GM12892 (cell line): Measurements from ENCODE around the gene TTLL13.
A peak's percentile ranks its signal among the peaks of the same experiment; 100 is the strongest.
"Not testable (repeated sequence)": the region's sequence is repeated elsewhere in the genome, so short reads cannot be mapped to it uniquely, and the experiment has no call there.

Experiments
- DNase-seq: peaks from one replicate; pipeline ENCODE4 v3.0.0; 2011; ENCODE audit not compliant: insufficient read length
- FAIRE-seq: peaks from 2 replicates; lab custom pipeline; 2011; peaks lifted over from hg19 to GRCh38; lab: Jason Lieb, UNC
- POLR2A ChIP-seq: IDR thresholded peaks from 2 replicates; pipeline ENCODE4 v1.6.1; 2011; ENCODE audit warnings: low read depth, low read length, control low read depth
- POLR2AphosphoS5 ChIP-seq: IDR thresholded peaks from 2 replicates; pipeline ENCODE4 v1.6.1; 2011; ENCODE audit warnings: low read depth, low read length, control low read depth
- TAF1 ChIP-seq: IDR thresholded peaks from 2 replicates; pipeline ENCODE4 v1.6.1; 2011; ENCODE audit warnings: low read depth, mild to moderate bottlenecking, control low read depth, low read length, borderline replicate concordance

TTLL13 gene

DNA sequence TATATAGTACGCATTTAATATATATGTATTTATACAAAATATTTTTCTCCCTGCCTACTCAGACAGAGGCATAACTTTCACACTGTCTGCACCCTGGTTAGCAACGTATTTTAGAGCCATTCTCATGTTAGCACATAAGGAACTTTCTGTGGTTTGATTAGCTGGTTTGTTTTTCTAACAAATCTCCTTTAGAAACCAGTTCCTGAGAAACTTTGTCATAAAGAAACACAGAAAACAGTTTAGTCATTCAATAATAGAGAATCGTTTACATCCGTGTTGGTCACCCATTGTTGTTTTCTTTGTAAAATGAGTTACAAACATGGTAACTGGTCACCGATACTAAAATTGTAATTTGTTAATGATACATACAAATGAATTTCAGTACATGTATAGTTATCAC lies 10.2 kb downstream of the TTLL13 start:
- FAIRE-seq = peak; percentile 67
- TF ChIP-seq POLR2AphosphoS5 (no peak), POLR2A (no peak), TAF1 (no peak)
- no peak for DNase-seq

DNA sequence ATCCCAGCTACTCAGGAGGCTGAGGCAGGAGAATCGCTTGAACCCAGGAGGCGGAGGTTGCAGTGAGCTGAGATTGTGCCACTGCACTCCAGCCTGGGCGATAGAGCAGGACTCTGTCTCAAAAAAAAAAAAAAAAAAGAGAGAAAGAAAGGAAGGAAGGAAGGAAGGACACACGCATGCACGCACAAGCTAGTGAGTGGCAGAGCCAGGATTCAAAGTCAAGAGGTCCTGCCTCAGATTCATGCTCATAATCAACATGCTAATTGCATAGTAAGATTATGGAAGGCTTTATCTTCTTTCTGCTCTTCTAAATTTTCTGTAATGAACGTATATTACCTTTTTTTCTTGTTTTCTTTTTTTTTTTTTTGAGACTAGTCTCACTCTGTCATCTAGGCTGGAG lies 11.4 kb downstream of the TTLL13 start:
- DNase-seq, FAIRE-seq: not testable (repeated sequence)

DNA sequence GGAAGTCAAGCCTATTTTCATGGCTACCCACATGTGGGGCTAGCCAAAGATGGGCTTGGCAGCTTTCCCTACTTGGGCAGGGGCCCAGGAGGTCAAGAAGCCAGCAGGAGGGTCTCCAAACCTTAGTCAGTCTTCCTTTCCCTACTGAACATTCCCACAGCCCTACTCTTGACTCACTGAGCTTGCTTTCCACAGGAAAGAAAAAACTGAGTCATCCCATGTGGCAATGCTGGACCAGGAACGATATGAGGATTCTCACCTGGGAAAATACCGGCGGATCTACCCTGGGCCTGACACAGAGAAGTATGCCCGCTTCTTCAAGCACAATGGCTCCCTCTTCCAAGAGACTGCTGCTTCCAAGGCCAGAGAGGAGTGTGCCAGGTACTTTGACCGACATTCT lies 12.5 kb downstream of the TTLL13 start:
- no peak for FAIRE-seq
- DNase-seq = no peak
- TF ChIP-seq POLR2AphosphoS5 (no peak), POLR2A (no peak), TAF1 (no peak)

DNA sequence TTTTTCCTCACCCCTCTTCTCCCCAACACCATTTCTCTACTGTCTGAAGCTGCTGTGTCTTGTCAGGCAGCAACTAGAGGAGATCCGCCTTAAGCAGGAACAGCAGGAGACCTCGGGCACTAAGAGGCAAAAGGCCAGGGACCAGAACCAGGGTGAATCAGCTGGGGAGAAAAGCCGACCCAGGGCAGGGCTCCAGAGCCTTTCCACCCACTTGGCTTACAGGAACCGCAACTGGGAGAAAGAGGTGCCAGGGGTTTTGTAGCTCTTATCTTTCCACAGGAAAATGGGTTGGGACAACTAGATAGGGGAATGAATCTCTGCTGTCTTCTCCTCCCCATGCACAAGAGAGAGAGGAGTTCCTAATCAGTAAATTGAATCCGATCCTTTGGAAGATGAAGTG lies 13.1 kb downstream of the TTLL13 start:
- FAIRE-seq (no peak), DNase-seq (no peak)
- TF ChIP-seq POLR2A = no peak
- TF ChIP-seq TAF1 = no peak
- no peak for TF ChIP-seq POLR2AphosphoS5

DNA sequence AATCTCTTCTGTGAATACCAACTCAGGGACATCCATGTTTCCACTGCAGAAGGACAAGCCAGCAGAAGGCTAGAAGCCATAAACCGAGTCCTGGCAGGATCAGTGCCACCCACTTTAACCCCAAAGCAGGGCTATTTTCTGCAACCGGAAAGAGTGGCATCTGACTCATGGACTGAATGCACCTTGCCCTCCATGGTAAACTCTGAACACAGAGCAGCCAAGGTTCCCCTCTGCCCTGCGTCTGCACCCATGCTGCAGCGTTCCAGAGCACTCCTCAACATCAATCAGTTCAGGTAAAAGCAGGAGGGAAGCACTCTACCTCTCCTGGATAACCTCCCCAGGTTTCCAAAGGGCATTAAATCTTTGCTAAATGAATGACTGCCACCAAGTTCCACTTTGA lies 15.3 kb downstream of the TTLL13 start:
- DNase-seq = no peak
- no peak for FAIRE-seq
- TF ChIP-seq POLR2A (no peak), TAF1 (no peak)

DNA sequence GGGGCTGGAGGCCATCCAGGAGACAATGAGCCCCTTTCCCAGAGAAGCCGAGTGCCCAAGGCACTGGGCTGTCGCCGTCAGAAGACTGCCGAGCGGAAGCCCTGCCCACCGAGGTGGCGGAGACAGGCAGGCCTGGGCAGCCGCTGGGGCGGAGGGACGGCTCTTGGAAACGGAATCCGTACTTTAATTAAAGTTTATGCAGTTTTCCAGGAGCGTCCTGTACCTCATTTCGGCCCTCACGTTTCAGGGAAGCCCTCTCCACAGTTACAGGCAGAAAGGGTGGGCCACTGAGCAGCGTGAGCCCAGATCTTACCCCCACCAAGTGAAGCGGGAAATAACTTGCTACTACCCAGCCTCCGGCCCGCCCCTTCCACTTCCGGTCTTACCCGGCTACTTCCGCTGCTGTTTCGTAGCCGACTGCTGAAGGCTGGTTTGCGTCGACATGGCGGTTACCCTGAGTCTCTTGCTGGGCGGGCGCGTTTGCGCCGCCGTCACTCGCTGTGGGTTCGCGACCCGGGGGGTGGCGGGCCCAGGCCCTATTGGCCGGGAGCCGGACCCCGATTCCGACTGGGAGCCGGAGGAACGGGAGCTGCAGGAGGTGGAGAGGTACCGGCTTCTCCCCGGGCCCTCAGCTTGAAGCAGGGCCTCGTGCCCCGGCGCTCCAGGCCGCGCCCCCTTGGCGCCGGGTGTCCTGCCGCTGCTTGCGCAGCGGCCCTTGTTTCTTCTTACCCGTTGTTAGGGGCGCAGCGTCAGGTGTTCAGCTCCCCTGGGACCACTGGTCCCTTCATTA lies 16.1 kb downstream of the TTLL13 start, which contains the start of gene NGRN:
TSS of gene NGRN (plus strand) at position 402 of the 790 bp plus-strand sequence. CDS start at position 443, 41 bp downstream.
- peak; percentile 94 for FAIRE-seq
- peak; percentile 68 for DNase-seq

DNA sequence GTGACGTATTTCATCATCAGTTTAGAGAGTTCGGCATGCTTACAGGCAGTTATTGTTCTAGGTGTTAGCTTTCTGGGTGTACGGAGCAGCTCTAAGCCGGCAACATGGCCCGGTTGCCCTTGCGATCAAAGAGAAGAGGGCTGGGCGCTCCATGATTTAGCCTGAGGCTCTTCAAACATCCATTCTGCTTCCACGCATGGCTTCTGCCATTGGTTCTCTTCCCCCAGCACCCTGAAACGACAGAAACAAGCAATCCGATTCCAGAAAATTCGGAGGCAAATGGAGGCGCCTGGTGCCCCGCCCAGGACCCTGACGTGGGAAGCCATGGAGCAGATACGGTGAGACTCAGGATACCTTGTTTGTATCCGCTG lies 16.7 kb downstream of the TTLL13 start:
- TF ChIP-seq TAF1 (no peak), POLR2AphosphoS5 (no peak), POLR2A (no peak)
- no peak for DNase-seq
- no peak for FAIRE-seq

More for the DNA sequence above, 16.1 kb downstream of the TTLL13 start, which contains the start of gene NGRN:
- TF ChIP-seq TAF1 = peak; percentile 90; the same call in 1 of the 2 replicates
- TF ChIP-seq POLR2A = peak; percentile 97
- peak; percentile 98 for TF ChIP-seq POLR2AphosphoS5

DNA sequence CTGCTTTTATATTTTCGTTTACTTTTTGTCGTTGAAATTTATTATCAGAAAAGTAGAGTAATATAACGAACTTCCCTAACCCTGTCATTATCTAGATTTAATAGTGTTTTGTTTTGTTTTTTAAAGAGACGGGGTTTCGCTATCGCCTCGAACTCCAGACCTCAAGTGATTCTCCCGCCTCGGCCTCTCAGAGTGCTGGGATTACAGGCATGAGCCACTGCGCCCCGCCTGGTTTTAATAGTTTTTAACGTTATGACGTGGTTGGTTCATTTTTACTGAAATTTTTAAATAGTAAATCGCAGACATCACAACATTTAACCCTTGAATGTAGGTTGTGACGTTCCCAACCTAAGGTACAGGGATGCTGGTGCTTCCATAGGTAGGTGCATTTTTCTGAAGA lies 17.1 kb downstream of the TTLL13 start:
- no peak for FAIRE-seq
- DNase-seq = no peak
- TF ChIP-seq POLR2AphosphoS5 (no peak), POLR2A (no peak), TAF1 (no peak)

DNA sequence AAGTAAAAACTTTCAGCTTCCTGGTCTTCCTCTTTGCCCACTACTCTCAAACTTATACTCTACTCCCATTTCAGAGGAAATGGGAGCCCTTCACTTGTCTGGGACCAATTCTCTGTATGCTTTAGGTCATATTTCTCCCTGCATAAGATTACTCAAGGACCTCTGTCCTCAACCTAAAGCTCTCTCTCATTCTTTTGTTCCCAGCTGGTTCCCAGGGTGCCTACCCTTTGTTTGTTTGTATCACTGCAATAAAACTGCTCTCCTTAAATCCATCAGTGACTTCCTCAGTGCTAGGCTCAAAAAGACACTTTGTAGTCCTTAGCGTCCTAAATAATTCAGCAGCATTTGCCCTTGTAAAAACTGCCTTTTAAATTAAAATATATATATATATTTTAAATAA lies 19.1 kb downstream of the TTLL13 start:
- TF ChIP-seq TAF1 (no peak), POLR2AphosphoS5 (no peak), POLR2A (no peak)
- no peak for DNase-seq
- FAIRE-seq = no peak

DNA sequence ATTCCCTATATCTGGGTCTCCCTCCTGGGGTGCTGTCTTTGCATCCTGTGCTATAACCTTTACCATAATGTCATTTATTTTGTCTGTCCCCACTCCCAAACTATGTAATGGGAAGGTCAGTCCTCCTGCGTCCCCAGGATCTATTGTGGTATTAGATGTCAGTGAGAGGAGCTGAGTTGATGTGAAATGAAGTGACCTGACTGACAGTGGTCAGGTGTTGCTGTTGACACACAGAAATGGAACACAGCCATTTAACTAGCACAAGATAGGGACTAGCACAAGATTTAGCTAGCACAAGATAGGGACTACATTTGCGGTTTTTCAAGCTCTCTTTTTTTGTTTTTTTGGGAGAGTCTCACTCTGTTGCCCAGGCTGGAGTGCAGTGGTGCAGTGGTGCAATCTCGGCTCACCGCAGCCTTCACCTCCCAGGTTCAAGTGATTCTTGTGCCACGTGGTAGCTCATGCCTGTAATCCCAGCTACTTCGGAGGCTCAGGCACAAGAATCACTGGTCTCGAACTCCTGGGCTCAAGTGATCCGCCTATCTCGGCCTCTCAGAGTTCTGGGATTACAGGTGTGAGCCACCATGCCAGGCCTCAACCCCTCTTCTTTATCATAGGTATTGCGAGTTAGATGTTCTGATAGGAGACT lies 21.3 kb downstream of the TTLL13 start:
- FAIRE-seq = no peak
- TF ChIP-seq TAF1 (no peak), POLR2A (no peak), POLR2AphosphoS5 (no peak)
- no peak for DNase-seq

DNA sequence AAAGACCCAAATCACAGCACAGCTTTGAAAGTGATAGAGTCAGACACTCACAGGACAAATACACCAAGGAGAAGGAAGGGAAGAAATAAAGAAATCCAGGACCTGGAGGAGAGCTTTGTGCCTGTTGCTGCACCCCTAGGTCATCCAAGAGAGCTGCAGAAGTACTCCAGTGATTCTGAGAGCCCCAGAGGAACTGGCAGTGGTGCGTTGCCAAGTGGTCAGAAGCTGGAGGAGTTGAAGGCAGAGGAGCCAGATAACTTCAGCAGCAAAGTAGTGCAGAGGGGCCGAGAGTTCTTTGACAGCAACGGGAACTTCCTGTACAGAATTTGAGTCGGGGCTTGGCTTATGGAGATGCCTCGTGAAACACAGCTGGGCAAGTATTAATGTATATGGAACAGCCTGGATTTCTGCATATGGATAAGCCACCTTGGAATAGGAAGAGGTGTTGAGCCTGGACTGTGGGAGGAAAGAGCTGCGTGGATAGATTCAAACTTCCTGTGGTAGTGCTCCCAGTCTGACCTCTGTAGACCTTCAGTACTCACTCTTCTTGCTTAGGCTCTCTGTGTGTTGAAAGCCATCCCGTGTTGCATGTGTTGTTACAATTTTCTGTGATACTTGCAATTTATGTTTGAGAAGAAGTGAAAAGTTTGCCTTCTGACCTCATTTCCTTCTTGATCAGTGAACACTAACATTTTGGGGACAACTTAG lies 22.3 kb downstream of the TTLL13 start:
- no peak for TF ChIP-seq TAF1
- no peak for TF ChIP-seq POLR2AphosphoS5
- TF ChIP-seq POLR2A = no peak
- DNase-seq = no peak

DNA sequence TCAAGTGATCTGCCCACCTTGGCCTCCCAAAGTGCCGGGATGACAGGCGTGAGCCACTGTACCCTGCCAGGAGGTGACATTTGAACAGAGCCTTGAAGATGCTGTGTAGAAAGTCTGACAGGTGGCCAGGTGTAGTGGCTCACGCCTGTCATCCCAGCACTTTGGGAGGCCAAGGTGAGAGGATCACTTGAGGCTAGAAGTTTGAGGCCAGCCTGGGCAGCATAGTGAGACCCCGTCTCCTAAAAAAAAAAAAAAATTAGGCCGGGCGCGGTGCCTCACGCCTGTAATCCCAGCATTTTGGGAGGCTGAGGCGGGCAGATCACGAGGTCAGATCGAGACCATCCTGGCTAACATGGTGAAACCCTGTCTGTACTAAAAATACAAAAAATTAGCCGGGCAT lies 29.1 kb downstream of the TTLL13 start:
- not testable (repeated sequence) for DNase-seq, FAIRE-seq

More for the DNA sequence above, 22.3 kb downstream of the TTLL13 start:
- no peak for FAIRE-seq

DNA sequence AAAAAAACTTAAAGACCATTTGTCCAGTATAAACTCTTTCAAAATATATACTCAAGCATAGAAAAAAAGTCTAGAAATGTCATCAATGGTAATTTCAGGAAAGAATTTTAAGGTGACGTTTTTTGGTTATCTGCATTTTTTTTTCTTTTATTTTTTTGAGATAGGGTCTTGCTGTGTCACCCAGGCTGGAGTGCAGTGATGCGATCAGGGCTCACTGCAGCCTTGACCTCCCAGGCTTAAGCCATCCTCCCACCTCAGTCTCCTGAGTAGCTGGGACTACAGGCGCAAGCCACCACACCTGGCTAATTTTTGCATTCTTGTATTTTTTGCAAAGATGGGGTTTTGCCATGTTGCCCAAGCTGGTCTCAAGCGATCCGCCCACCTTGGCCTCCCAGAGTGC lies 31.4 kb downstream of the TTLL13 start:
- not testable (repeated sequence) for FAIRE-seq

DNA sequence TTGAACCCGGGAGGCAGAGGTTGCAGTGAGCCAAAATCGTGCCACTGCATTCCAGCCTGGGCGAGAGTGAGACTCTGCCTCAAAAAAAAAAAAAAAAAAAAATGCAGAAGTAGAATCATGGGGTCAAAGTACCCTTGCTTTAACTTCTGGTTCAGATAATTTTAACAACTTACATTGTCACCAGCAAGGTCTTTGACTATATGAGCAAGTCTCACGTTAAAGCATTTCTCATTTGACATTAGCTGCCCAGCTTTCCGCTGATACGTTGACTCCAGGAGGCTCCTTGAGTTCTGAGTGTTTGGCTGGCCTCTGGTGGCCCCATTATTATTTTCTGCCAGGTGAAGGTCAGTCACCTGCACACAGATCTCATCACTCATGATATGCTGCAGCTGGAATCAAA lies 32.3 kb downstream of the TTLL13 start:
- not testable (repeated sequence) for DNase-seq, FAIRE-seq

More for the DNA sequence above, 31.4 kb downstream of the TTLL13 start:
- DNase-seq = not testable (repeated sequence)
